Esophagus squamous epithelium (tissue), 5 donors: ENCODE results near the gene B4GALNT4. TPM values are rescaled to one million over a fixed set of nuclear protein-coding genes. Genes with fewer than 3 reads are reported as not detected.

Experiments used
- DNase-seq: peaks from one replicate; lab custom pipeline; 2025; lab: John Stamatoyannopoulos, UW
- H3K27ac ChIP-seq, 4 donors: fragments of 200-600 bp; sonication (generic); one replicate each; pipeline ENCODE4 v1.5.1; 2016 to 2019; ENCODE audit warnings: mild to moderate bottlenecking in 1 of 4
- H3K27me3 ChIP-seq, 4 donors: fragments of 200-600 bp; sonication (generic); 1 replicate in 3 of 4; 2 replicates in 1 of 4; pipeline versions ENCODE4 v1.5.1 to v1.6.0; 2017 to 2021; ENCODE audit warnings: antibody characterized with exemption in 1 of 4
- H3K36me3 ChIP-seq, 3 donors: fragments of 200-600 bp; sonication (generic); one replicate each; pipeline ENCODE4 v1.5.1; 2016 to 2019
- H3K4me1 ChIP-seq, 3 donors: fragments of 200-600 bp; sonication (generic); one replicate each; pipeline ENCODE4 v1.5.1; 2017 to 2019
- H3K4me3 ChIP-seq, 4 donors: fragments of 200-600 bp; sonication (generic); 1 replicate in 3 of 4; 2 replicates in 1 of 4; pipeline ENCODE4 v1.5.1; 2016 to 2019; ENCODE audit warnings: mild to moderate bottlenecking in 2 of 4, moderate library complexity in 1 of 4
- H3K9me3 ChIP-seq, 3 donors: fragments of 200-600 bp; sonication (generic); one replicate each; pipeline ENCODE4 v1.5.1; 2016 to 2019
- CTCF ChIP-seq, 6 experiments: fragments of 450-650 bp in 4 of 6; fragments of 200-600 bp in 2 of 6; sonication (generic) in 2 of 6; IDR thresholded peaks; one replicate each; pipeline ENCODE4 v1.5.1; 2016 to 2019; ENCODE audit warnings: antibody characterized with exemption in 6 of 6, mild to moderate bottlenecking in 4 of 6, moderate library complexity in 4 of 6
- POLR2A ChIP-seq, 4 donors: fragments of 450-650 bp; IDR thresholded peaks; one replicate each; pipeline ENCODE4 v1.6.1; 2017; ENCODE audit warnings: antibody characterized with exemption in 4 of 4, mild to moderate bottlenecking in 4 of 4, moderate library complexity in 3 of 4
- WGBS, 2 donors: methylation state at CpG; one replicate each; pipeline ENCODE4 v1.1.5; 2018; 5-methylcytosine and 5-hydroxymethylcytosine counted together
- intact Hi-C: fragments of 100-400 bp; cut with DNase I; formaldehyde crosslinking; loops from one replicate; pipeline ENCODE4 v1.15.0; 2022
- total RNA-seq, 4 donors: library from RNA; depleted of rRNA; stranded (reverse); fragments of >200 nt; gene quantifications; one replicate each; pipeline ENCODE4 v1.1.0, GENCODE V29; 2016
- donor health status: DM: yes; HTN: yes; CAD: no.

B4GALNT4 gene
- total RNA-seq, 4 donors from 2014 or later, result 0.97 to 7.9 (median 3.3) TPM

DNA sequence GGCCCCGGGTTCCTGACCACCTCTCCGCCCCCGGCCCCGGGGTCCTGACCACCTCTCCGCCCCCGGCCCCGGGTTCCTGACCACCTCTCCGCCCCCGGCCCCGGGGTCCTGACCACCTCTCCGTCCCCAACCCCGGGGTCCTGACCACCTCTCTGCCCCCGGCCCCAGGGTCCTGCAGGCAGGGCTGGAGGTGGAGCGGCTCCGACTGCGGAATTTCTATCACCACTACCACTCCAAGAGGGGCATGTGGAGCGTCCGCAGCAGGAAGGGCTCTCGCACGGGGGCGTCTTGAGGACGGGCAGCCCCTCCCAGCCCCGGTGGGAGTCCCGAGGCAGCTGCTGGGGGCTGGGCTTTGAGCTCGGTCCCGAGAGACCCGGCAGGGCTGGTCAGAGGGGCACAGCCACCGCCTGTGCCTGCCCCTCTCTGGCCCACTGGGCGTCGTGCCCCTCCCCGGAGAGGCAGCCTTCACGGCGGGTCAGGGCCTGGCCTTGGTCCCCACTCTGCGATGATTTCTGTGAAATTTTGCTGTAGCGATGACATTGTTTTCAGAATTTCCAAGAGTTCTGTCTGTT is 12.3 kb downstream of the B4GALNT4 start:
- 79 to 87% methylated on average over 4 to 6 of the region's 35 CpGs for WGBS, 2 donors

DNA sequence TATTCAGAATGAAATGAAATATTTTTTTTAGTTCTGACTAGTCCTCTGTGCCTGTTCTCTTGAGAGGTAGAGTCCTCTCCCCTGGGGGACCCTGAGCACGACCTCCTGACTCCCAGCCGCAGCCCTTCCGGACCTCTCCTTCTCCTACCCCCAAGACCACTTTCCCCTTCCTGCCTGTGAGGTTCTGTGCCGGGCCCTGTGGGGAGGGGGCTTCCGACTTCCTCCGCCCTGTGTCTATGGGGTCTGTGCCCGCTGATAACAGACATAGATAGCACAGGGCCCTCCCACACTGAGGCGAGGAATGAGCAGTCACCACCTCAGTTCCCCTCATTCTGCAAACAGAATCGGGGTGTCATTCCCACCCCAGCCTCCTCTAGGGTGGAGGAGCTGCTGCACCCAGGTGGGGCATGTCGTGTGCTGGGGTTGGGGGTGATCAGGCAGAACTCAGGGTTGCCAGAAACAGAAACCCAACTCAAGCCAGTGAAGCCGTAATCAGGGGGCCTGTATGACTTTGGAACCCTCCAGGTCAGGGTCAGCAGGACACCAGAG is 12.9 kb downstream of the B4GALNT4 start:
- DNase-seq, result no peak
- intact Hi-C loops, result no loop called here
- Histone ChIP-seq H3K36me3 (peaks cover 0 to 7% (median 0%) of the 10 kb centered on the region in 3 donors), H3K4me3 (no peak overlapping the region), H3K27me3 (peaks cover 0 to 4% (median 0%) of the 10 kb centered on the region in 4 donors), H3K27ac (no peak overlapping the region), H3K4me1 (no peaks in the 10 kb centered on the region), H3K9me3 (peaks cover 0 to 10% (median 0%) of the 10 kb centered on the region in 3 donors)
- TF ChIP-seq CTCF (IDR thresholded peaks at IDR 0.05) (no peak), POLR2A (IDR thresholded peaks at IDR 0.05) (no peak)
- WGBS, 2 donors, result 49 to 71% methylated on average over 4 to 5 of the region's 11 CpGs

More for the DNA sequence above, 12.3 kb downstream of the B4GALNT4 start:
- H3K27ac ChIP-seq, result no peak overlapping the region
- peaks cover 0 to 7% (median 0%) of the 10 kb centered on the region in 3 donors for H3K36me3 ChIP-seq
- TF ChIP-seq CTCF (IDR thresholded peaks at IDR 0.05) (no peak), POLR2A (IDR thresholded peaks at IDR 0.05) (no peak)
- intact Hi-C loops, result no loop called here
- H3K27me3 ChIP-seq, result peaks cover 0 to 4% (median 0%) of the 10 kb centered on the region in 4 donors
- peaks cover 0 to 5% (median 0%) of the 10 kb centered on the region in 3 donors for H3K9me3 ChIP-seq
- DNase-seq, result no peak
- no peaks in the 10 kb centered on the region for H3K4me1 ChIP-seq
- H3K4me3 ChIP-seq, result no peak overlapping the region

DNA sequence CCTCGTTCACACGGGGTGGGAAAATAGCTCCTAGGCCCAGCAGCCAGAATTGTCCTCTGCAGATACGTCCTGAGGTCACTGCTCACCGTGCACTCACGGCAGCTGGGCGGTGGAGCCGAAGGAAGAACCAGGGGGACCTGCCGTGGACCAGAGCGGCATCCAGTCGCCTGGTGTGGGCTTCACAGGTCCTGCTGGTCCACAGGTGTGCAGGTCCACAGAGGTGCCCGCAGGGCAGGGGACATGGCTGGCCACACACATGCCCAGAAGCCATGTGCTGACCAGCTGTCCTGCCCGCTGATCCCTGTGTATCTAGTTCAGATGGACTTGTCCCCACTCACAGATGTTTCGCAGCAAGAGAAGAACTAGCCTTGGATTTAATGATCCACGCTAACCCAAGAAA is 14.1 kb downstream of the B4GALNT4 start:
- no peak for DNase-seq
- TF ChIP-seq CTCF (IDR thresholded peaks at IDR 0.05) (no peak), POLR2A (IDR thresholded peaks at IDR 0.05) (no peak)
- 86 to 87% methylated on average over 6 to 7 of the region's 14 CpGs for WGBS, 2 donors
- intact Hi-C loops, result no loop called here
- Histone ChIP-seq H3K36me3 (peaks cover 0 to 7% (median 0%) of the 10 kb centered on the region in 3 donors), H3K27ac (no peak overlapping the region), H3K9me3 (peaks cover 0 to 10% (median 0%) of the 10 kb centered on the region in 3 donors), H3K27me3 (peaks cover 0 to 4% (median 0%) of the 10 kb centered on the region in 4 donors), H3K4me1 (no peaks in the 10 kb centered on the region), H3K4me3 (no peak overlapping the region)

DNA sequence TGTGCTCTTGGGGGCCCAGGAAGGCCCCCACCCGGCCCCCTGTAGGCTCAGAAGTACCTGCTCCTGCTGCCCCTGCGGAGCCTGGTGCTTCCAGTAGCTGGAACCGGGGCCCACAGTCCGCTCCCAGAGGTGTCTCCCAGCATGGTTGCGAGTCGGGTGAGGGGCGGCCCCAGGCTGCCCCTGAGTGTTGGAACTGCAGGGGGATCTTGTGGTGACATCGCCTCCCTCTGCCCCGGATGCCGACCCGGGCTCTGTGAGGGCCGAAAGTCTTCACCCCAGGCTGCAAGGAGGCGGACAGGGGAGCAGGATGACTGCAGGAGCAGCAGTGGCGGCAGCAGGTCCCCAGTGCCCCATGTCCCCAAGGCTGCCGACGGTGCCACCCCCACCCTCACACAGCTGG is 15.2 kb downstream of the B4GALNT4 start:
- DNase-seq, result no peak
- H3K4me1 ChIP-seq, result no peaks in the 10 kb centered on the region
- WGBS, 2 donors, result no CpG with 5 or more reads among the region's 16 CpGs
- no peak overlapping the region for H3K27ac ChIP-seq
- H3K9me3 ChIP-seq, result peaks cover 0 to 10% (median 0%) of the 10 kb centered on the region in 3 donors
- TF ChIP-seq CTCF (IDR thresholded peaks at IDR 0.05), result no peak
- no peak for TF ChIP-seq POLR2A (IDR thresholded peaks at IDR 0.05)
- H3K36me3 ChIP-seq, result peaks cover 0 to 7% (median 0%) of the 10 kb centered on the region in 3 donors
- peaks cover 0 to 4% (median 0%) of the 10 kb centered on the region in 4 donors for H3K27me3 ChIP-seq
- intact Hi-C loops, result no loop called here
- no peak overlapping the region for H3K4me3 ChIP-seq

DNA sequence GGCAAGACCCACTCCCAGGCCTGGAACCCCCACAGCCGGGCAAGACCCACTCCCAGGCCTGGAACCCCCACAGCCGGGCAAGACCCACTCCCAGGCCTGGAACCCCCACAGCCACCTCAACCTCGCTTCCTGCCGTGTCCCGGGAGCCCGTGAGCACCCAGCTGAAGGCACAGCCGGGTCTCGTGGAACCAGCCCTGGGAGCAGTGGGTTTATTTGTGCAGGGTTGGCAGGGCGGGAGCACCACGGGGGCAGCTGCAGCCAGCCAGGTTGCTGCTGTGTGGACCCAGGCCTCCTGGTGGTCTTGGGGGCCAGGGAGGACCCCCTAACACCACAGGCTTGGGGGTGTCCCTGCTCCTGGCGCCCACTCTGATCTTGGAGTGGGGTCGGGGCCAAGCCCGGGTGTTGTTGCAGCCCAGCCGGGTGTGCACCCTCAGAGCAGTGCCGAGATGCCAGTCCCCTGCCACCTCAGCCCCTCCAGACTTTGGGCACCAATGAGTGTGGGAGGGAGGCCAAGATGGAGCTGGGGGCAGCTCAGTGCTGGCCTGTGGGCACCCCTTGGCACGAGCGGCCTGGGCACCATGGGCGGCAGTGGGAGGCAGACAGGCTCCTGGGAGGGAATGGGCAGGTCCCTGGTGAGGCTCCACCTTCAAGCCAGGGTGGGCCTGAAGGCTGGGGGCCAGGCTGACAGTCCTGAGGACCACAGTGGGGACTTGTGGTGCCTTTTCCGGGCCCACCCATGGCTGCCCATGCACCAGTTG is 16.5 kb downstream of the B4GALNT4 start:
- Histone ChIP-seq H3K9me3 (peaks cover 0 to 10% (median 0%) of the 10 kb centered on the region in 3 donors), H3K4me3 (no peak overlapping the region), H3K4me1 (peaks cover 0 to 6% (median 0%) of the 10 kb centered on the region in 3 donors), H3K36me3 (no peaks in the 10 kb centered on the region), H3K27me3 (peaks cover 0 to 4% (median 0%) of the 10 kb centered on the region in 4 donors), H3K27ac (no peak overlapping the region)
- TF ChIP-seq POLR2A (IDR thresholded peaks at IDR 0.05), result no peak
- intact Hi-C loops, result no loop called here
- DNase-seq, result no peak
- 95% methylated on average over 9 of the region's 19 CpGs; no CpG with 5 or more reads in 1 of the 2 donors for WGBS, 2 donors
